ENCODE data around the gene ALKAL2.

DNA sequence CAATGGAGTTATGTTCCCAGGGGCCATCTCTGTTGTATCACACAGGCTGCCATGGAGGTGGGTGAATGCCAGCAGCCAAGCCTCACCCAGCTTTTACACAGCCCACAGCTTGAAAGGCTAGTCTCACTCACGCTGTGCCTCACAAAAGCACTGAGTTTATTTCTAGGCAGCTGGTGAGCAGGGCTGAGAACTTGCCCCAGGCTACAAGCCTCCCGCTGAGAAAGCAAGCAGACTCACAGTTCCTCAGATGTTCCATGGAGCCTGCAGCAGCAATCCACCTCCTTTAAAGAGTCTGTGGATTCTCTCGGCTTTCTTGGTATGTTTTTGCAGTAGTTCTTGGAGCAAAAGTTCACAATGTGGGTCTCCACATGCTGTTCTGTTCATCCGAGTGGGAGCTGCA is 40.9 kb upstream of the ALKAL2 start:
- no peak for TF ChIP-seq POLR2A (IDR thresholded peaks at IDR 0.05)
- TF ChIP-seq, protein P1, sequence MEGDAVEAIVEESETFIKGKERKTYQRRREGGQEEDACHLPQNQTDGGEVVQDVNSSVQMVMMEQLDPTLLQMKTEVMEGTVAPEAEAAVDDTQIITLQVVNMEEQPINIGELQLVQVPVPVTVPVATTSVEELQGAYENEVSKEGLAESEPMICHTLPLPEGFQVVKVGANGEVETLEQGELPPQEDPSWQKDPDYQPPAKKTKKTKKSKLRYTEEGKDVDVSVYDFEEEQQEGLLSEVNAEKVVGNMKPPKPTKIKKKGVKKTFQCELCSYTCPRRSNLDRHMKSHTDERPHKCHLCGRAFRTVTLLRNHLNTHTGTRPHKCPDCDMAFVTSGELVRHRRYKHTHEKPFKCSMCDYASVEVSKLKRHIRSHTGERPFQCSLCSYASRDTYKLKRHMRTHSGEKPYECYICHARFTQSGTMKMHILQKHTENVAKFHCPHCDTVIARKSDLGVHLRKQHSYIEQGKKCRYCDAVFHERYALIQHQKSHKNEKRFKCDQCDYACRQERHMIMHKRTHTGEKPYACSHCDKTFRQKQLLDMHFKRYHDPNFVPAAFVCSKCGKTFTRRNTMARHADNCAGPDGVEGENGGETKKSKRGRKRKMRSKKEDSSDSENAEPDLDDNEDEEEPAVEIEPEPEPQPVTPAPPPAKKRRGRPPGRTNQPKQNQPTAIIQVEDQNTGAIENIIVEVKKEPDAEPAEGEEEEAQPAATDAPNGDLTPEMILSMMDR (IDR thresholded peaks at IDR 0.05), result no peak
- no peak for TF ChIP-seq EP300 (IDR thresholded peaks at IDR 0.05; ENCODE audit: low read depth)

All from transverse colon (tissue), 3 donors.